Measurements from ENCODE around the gene CAPRIN1. TPM values are rescaled to one million over a fixed set of nuclear protein-coding genes. Genes with fewer than 3 reads are reported as not detected.

Gene CAPRIN1
- total RNA-seq, 1 donor: 225 TPM

DNA sequence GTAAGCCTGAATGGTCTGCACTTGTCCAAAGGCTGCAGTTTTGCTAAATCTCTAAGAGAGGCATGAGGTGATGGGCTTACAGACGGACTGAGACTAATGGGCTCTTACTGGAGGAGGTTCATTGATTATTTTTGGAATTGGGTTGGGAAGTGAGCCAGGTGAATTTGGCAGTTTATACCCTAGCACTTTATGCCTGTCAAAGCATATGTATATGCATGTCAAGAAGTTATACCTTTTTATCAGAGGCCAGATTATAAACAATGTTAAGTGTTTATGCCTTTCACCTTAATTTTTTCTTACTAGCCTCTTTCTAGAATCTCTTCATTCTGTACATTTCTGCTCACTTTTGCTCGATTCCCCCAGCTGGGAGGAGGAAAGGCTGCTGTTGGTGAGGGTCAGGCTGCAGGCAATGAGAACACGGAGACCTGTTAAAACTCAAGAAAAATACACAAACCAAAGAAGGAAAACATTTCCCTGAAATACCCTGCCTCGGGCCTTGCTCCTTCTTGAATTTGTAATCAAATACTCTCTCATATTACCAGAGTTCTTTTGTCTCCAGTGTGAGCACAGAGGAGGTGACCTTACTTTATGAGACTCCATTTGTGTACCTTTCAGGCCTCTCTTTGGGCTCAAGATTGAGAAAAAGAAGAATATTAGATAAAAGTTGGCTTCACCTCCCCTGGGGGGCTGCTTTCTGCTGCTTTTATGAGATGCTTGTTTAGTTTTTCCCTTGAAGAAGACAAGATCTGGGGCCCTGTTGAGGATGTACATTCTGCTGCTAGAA is 73.5 kb downstream of the CAPRIN1 start:
- no peak overlapping the region for H3K27ac ChIP-seq (ENCODE audit: low read depth, low read length)
- TF ChIP-seq, protein P1, sequence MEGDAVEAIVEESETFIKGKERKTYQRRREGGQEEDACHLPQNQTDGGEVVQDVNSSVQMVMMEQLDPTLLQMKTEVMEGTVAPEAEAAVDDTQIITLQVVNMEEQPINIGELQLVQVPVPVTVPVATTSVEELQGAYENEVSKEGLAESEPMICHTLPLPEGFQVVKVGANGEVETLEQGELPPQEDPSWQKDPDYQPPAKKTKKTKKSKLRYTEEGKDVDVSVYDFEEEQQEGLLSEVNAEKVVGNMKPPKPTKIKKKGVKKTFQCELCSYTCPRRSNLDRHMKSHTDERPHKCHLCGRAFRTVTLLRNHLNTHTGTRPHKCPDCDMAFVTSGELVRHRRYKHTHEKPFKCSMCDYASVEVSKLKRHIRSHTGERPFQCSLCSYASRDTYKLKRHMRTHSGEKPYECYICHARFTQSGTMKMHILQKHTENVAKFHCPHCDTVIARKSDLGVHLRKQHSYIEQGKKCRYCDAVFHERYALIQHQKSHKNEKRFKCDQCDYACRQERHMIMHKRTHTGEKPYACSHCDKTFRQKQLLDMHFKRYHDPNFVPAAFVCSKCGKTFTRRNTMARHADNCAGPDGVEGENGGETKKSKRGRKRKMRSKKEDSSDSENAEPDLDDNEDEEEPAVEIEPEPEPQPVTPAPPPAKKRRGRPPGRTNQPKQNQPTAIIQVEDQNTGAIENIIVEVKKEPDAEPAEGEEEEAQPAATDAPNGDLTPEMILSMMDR (IDR thresholded peaks at IDR 0.05; ENCODE audit: extremely low read depth, low read depth, low read length): no peak

DNA sequence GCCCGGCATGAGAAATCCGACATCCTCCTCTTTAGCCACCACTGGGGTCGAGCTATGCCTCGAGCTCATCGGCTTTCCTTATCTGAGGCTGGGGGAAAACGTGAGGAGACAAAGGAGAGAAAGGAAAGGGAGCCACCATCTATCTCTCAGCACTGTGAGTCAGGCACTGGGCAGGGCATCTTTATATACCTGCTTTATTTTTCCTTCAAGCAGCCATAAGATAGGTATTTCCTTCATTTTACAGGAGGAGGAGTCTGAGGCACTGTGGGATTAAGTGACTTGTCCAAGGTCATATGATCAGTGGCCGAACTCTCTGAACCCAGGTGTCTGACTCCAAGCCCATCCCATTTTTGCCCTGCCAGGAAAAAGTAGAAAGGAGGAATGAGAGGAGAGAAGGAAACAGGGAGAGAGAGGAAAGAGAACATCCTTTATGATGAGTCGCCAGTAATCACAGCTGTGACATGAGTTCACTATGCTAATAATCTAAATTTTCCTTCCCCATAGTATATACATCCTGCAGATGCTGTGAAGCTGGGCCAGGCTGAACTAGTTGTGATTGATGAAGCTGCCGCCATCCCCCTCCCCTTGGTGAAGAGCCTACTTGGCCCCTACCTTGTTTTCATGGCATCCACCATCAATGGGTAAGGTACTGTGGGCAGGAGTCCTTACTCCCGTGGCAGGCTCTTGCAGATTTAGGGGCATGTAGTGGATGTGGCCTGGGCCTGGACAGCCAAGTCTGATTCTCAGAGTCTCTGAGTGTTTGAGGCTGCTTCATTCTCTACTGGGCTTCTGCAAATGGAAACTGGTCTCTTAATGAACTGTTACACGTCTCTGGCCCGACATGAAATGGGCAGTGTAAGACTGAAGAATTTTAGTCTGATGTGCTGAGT is 75.7 kb downstream of the CAPRIN1 start:
- peaks cover 83% of the 10 kb centered on the region for H3K36me3 ChIP-seq (ENCODE audit: insufficient read depth, low read length)
- H3K9me3 ChIP-seq (ENCODE audit: low read depth, low read length): no peaks in the 10 kb centered on the region
- H4K20me1 ChIP-seq (ENCODE audit: insufficient read depth, low read length): no peaks in the 10 kb centered on the region
- H3K27ac ChIP-seq (ENCODE audit: low read depth, low read length): no peak overlapping the region
- H3K4me3 ChIP-seq (ENCODE audit: insufficient read depth, low read length): no peak overlapping the region
- no peaks in the 10 kb centered on the region for H3K27me3 ChIP-seq (ENCODE audit: insufficient read depth, low read length)
- H3K4me2 ChIP-seq (ENCODE audit: insufficient read depth, low read length): no peak overlapping the region
- H2AFZ ChIP-seq (ENCODE audit: low read length): no peak overlapping the region
- no peaks in the 10 kb centered on the region for H3K4me1 ChIP-seq (ENCODE audit: insufficient read depth, low read length)
- TF ChIP-seq, protein P1 (IDR thresholded peaks at IDR 0.05; ENCODE audit: extremely low read depth, low read depth, low read length): no peak
- no peak for DNase-seq (ENCODE audit: insufficient read length, low spot score, missing footprints)
- H3K79me2 ChIP-seq (ENCODE audit: insufficient read depth, low read length): no peaks in the 10 kb centered on the region

More for the DNA sequence above, 73.5 kb downstream of the CAPRIN1 start:
- no peak for DNase-seq (ENCODE audit: insufficient read length, low spot score, missing footprints)
- no peaks in the 10 kb centered on the region for H4K20me1 ChIP-seq (ENCODE audit: insufficient read depth, low read length)
- H3K4me3 ChIP-seq (ENCODE audit: insufficient read depth, low read length): no peak overlapping the region
- H3K36me3 ChIP-seq (ENCODE audit: insufficient read depth, low read length): peaks cover 83% of the 10 kb centered on the region
- no peaks in the 10 kb centered on the region for H3K79me2 ChIP-seq (ENCODE audit: insufficient read depth, low read length)
- H2AFZ ChIP-seq (ENCODE audit: low read length): no peak overlapping the region
- H3K4me1 ChIP-seq (ENCODE audit: insufficient read depth, low read length): no peaks in the 10 kb centered on the region
- no peaks in the 10 kb centered on the region for H3K9me3 ChIP-seq (ENCODE audit: low read depth, low read length)
- H3K4me2 ChIP-seq (ENCODE audit: insufficient read depth, low read length): no peak overlapping the region
- no peaks in the 10 kb centered on the region for H3K27me3 ChIP-seq (ENCODE audit: insufficient read depth, low read length)

DNA sequence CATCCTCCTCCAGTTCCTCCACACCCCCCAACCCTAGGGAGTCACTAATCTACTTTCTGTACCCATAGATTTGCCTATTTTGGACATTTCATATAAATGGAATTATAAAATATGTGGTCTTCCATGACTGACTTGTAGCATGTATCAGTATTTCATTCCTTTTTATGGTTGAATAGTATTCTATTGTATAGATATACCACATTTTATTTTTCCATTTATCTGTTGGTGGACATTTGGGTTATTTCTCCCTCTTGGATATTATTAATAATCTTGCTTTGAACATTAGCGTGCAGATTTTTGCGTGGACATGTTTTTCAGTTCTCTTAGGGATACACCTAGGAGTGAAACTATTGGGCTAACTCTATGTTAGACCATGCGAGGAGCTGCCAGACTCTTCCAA is 77.3 kb downstream of the CAPRIN1 start:
- Histone ChIP-seq H3K27ac (ENCODE audit: low read depth, low read length) (no peak overlapping the region), H3K9me3 (ENCODE audit: low read depth, low read length) (no peaks in the 10 kb centered on the region), H2AFZ (ENCODE audit: low read length) (no peak overlapping the region), H4K20me1 (ENCODE audit: insufficient read depth, low read length) (no peaks in the 10 kb centered on the region), H3K79me2 (ENCODE audit: insufficient read depth, low read length) (no peaks in the 10 kb centered on the region), H3K36me3 (ENCODE audit: insufficient read depth, low read length) (peaks cover 83% of the 10 kb centered on the region), H3K27me3 (ENCODE audit: insufficient read depth, low read length) (no peaks in the 10 kb centered on the region), H3K4me1 (ENCODE audit: insufficient read depth, low read length) (no peaks in the 10 kb centered on the region), H3K4me3 (ENCODE audit: insufficient read depth, low read length) (no peak overlapping the region), H3K4me2 (ENCODE audit: insufficient read depth, low read length) (no peak overlapping the region)
- TF ChIP-seq, protein P1 (IDR thresholded peaks at IDR 0.05; ENCODE audit: extremely low read depth, low read depth, low read length): no peak
- no peak for DNase-seq (ENCODE audit: insufficient read length, low spot score, missing footprints)
